ENCODE data around the gene MYEOV. TPM values are rescaled to one million over a fixed set of nuclear protein-coding genes. Genes with fewer than 3 reads are reported as not detected.
A peak's percentile ranks its signal among the peaks of the same experiment; 100 is the strongest.

Gene MYEOV
- total RNA-seq, 1 experiment from 2014 or later = 182 TPM

DNA sequence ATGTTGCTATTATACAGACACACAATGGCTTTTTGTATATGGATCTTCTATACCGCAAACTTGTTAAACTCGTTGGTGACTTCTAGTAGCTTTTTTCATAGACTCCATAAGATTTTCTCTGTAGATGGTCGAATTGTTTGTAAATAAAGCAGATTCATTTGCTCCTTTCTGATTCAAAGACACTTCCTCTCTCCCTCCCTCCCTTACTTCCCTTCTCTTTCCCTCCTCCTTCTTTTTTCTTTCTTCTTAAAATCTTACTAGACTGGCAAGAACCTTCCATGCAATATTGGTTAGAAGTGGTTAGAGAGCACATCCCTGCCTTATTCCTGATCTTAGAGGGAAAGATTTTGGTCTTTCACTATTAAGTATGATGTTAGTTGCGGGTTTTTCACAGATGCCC lies 36.4 kb downstream of the MYEOV start:
- H3F3A ChIP-seq (ENCODE audit: insufficient read depth, low read depth) = peaks cover 88% of the 10 kb centered on the region
- CTCF ChIA-PET = interaction anchor here (0.7 kb wide), 1 partner anchor 903 kb away, joined by 4 read pairs; no protein-coding TSS in a partner anchor
- H4K20me1 ChIP-seq (ENCODE audit: insufficient read depth) = peaks cover 90% of the 10 kb centered on the region
- POLR2A ChIA-PET (ENCODE audit: unreplicated experiment) = no interaction called here
- DNase-seq = no peak
- no peak overlapping the region for H3K4me3 ChIP-seq
- BruUV-seq (replicated peaks) = no TSS peak
- no peaks in the 10 kb centered on the region; the same call in 1 of the 2 replicates for H3K9me3 ChIP-seq (ENCODE audit: insufficient read depth, low read depth)
- TF ChIP-seq EZH2 (IDR thresholded peaks at IDR 0.05; ENCODE audit: low read depth) = no peak
- TF ChIP-seq, protein P1, sequence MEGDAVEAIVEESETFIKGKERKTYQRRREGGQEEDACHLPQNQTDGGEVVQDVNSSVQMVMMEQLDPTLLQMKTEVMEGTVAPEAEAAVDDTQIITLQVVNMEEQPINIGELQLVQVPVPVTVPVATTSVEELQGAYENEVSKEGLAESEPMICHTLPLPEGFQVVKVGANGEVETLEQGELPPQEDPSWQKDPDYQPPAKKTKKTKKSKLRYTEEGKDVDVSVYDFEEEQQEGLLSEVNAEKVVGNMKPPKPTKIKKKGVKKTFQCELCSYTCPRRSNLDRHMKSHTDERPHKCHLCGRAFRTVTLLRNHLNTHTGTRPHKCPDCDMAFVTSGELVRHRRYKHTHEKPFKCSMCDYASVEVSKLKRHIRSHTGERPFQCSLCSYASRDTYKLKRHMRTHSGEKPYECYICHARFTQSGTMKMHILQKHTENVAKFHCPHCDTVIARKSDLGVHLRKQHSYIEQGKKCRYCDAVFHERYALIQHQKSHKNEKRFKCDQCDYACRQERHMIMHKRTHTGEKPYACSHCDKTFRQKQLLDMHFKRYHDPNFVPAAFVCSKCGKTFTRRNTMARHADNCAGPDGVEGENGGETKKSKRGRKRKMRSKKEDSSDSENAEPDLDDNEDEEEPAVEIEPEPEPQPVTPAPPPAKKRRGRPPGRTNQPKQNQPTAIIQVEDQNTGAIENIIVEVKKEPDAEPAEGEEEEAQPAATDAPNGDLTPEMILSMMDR (conservative IDR thresholded peaks at IDR 0.05) = no peak
- intact Hi-C loops (cut with micrococcal nuclease; ENCODE audit: unreplicated experiment) = no loop called here
- H3K79me2 ChIP-seq (ENCODE audit: low read depth) = peaks cover 100% of the 10 kb centered on the region
- no peak overlapping the region for H3K4me2 ChIP-seq
- peaks cover 60% of the 10 kb centered on the region for H3K4me1 ChIP-seq (replicated peaks; ENCODE audit: insufficient read depth)
- peaks cover 76% of the 10 kb centered on the region for H3K36me3 ChIP-seq (ENCODE audit: low read depth)
- H2AFZ ChIP-seq = no peak overlapping the region
- H3K9me2 ChIP-seq (ENCODE audit: insufficient read depth) = no peaks in the 10 kb centered on the region
- H3K27ac ChIP-seq = peak overlapping the region; percentile 38; the same call in 1 of the 2 replicates
- no peaks in the 10 kb centered on the region for H3K27me3 ChIP-seq (ENCODE audit: insufficient read depth, low read depth)

DNA sequence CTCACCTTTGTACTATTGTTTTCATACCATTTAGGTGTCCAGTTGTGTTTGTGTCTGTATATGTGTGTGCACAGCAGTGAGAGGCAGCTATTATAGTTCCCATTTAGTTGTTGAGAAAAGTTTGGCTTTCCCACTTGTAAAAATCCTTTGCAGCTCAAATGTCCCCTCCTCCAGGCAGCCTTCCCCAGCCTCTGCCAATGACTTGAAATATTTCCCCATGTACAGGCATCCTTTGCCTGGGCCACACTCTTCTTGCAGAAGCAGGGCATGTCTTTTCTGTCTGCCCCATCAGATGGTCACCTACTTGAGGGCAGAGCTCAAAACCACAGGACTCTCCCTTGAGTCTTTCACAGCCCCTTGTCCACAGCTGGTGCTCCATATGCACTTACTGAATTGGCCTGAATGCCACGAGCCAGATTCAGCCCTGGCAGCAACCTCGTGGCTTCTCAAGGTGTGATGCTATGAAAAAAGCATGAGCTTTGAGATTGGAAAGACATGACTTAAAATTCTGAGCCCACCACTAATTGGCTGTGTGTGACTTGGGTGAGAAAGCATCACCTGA lies 39.3 kb downstream of the MYEOV start:
- BruUV-seq (replicated peaks) = no TSS peak
- CTCF ChIA-PET = no interaction called here
- peaks cover 84% of the 10 kb centered on the region for H3K4me1 ChIP-seq (replicated peaks; ENCODE audit: insufficient read depth)

DNA sequence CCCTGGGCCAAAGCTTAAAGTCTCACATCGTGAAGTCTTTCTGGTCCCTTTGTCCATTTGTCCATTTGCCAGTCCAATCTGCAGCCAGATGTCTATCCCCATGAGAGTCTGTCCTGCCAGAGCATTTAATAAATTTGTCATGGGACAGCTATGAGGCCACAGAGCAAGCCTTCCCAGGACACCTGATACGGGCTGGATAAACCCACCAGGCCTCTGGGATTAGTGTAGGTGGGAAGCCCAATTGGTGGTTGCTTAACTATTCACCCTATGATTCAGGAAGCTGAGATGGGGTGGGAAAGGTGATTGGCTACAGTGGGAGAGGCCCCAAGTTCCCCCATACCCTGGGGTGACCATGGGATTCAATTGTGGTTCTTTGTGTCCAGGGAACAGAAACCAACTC lies 39.9 kb downstream of the MYEOV start:
- ChIA-PET CTCF (interaction anchor here (1.3 kb wide), 1 partner anchor 202 kb away, joined by 5 read pairs; no protein-coding TSS in a partner anchor), POLR2A (ENCODE audit: unreplicated experiment) (interaction anchor here (0.8 kb wide), 1 partner anchor 15 kb away, joined by 7 read pairs; no protein-coding TSS in a partner anchor)
- BruUV-seq (replicated peaks) = no TSS peak
- Histone ChIP-seq H3K27ac (peak overlapping the region; percentile 47; the same call in 1 of the 2 replicates), H3F3A (ENCODE audit: insufficient read depth, low read depth) (peaks cover 87% of the 10 kb centered on the region), H3K27me3 (ENCODE audit: insufficient read depth, low read depth) (no peaks in the 10 kb centered on the region), H2AFZ (no peak overlapping the region), H3K9me3 (ENCODE audit: insufficient read depth, low read depth) (no peaks in the 10 kb centered on the region; the same call in 1 of the 2 replicates), H3K4me3 (no peak overlapping the region), H3K4me2 (no peak overlapping the region; the same call in 1 of the 2 replicates), H3K9me2 (ENCODE audit: insufficient read depth) (no peaks in the 10 kb centered on the region), H4K20me1 (ENCODE audit: insufficient read depth) (peaks cover 96% of the 10 kb centered on the region), H3K79me2 (ENCODE audit: low read depth) (peaks cover 100% of the 10 kb centered on the region), H3K4me1 (replicated peaks; ENCODE audit: insufficient read depth) (peaks cover 84% of the 10 kb centered on the region), H3K36me3 (ENCODE audit: low read depth) (peaks cover 72% of the 10 kb centered on the region)
- intact Hi-C loops (cut with micrococcal nuclease; ENCODE audit: unreplicated experiment) = no loop called here
- no peak for TF ChIP-seq EZH2 (IDR thresholded peaks at IDR 0.05; ENCODE audit: low read depth)
- TF ChIP-seq, protein P1 (conservative IDR thresholded peaks at IDR 0.05) = no peak
- DNase-seq = no peak

More for the DNA sequence above, 39.3 kb downstream of the MYEOV start:
- peaks cover 72% of the 10 kb centered on the region for H3K36me3 ChIP-seq (ENCODE audit: low read depth)
- peaks cover 88% of the 10 kb centered on the region for H3F3A ChIP-seq (ENCODE audit: insufficient read depth, low read depth)
- H3K4me2 ChIP-seq = no peak overlapping the region
- H3K27ac ChIP-seq = peak overlapping the region; percentile 47
- no peak overlapping the region for H2AFZ ChIP-seq
- no peaks in the 10 kb centered on the region for H3K27me3 ChIP-seq (ENCODE audit: insufficient read depth, low read depth)
- peaks cover 94% of the 10 kb centered on the region for H4K20me1 ChIP-seq (ENCODE audit: insufficient read depth)
- no peaks in the 10 kb centered on the region; the same call in 1 of the 2 replicates for H3K9me3 ChIP-seq (ENCODE audit: insufficient read depth, low read depth)
- intact Hi-C loops (cut with micrococcal nuclease; ENCODE audit: unreplicated experiment) = no loop called here
- no peaks in the 10 kb centered on the region for H3K9me2 ChIP-seq (ENCODE audit: insufficient read depth)
- POLR2A ChIA-PET (ENCODE audit: unreplicated experiment) = interaction anchor here (0.8 kb wide), 1 partner anchor 15 kb away, joined by 7 read pairs; no protein-coding TSS in a partner anchor
- DNase-seq = no peak
- H3K4me3 ChIP-seq = no peak overlapping the region
- TF ChIP-seq, protein P1 (conservative IDR thresholded peaks at IDR 0.05) = no peak
- no peak for TF ChIP-seq EZH2 (IDR thresholded peaks at IDR 0.05; ENCODE audit: low read depth)
- peaks cover 100% of the 10 kb centered on the region for H3K79me2 ChIP-seq (ENCODE audit: low read depth)
